GM12878 (cell line): Measurements from ENCODE around the gene BCL11A.

Source experiments
- ATF7 ChIP-seq: fragments of 450-650 bp; IDR thresholded peaks from 2 replicates; pipeline ENCODE4 v1.6.1; 2016; ENCODE audit warnings: low read depth, mild to moderate bottlenecking
- CEBPB ChIP-seq, 2 experiments: fragments of 150-350 bp in 1 of 2; IDR thresholded peaks; 2 replicates each; pipeline ENCODE4 v1.6.1; 2012 to 2014; ENCODE audit warnings: low read depth in 2 of 2, low read length in 2 of 2, borderline replicate concordance in 1 of 2, inconsistent platforms in 1 of 2
- FOS ChIP-seq: IDR thresholded peaks from 3 replicates; pipeline ENCODE4 v1.6.1; 2011; ENCODE audit warnings: borderline replicate concordance; ENCODE audit not compliant: insufficient read length; ENCODE audit errors: extremely low read depth
- HDAC2 ChIP-seq: fragments of 200-600 bp; sonication (generic); IDR thresholded peaks from 2 replicates; pipeline ENCODE4 v1.6.1; 2017
- MEF2A ChIP-seq: IDR thresholded peaks from 2 replicates; pipeline ENCODE4 v1.6.1; 2011; ENCODE audit warnings: low read depth, mild to moderate bottlenecking, low read length, moderate library complexity; ENCODE audit not compliant: insufficient read depth
- RAD51 ChIP-seq: fragments of 450-650 bp; IDR thresholded peaks from 2 replicates; pipeline ENCODE4 v1.6.1; 2016; ENCODE audit warnings: moderate library complexity, mild to moderate bottlenecking, inconsistent platforms
- RCOR1 ChIP-seq: conservative IDR thresholded peaks from 2 replicates; pipeline ENCODE4 v1.6.1; 2012; ENCODE audit warnings: low read depth, low read length, improper control_type of control experiment
- SREBF2 ChIP-seq: IDR thresholded peaks from 2 replicates; pipeline ENCODE4 v1.6.1; 2012; ENCODE audit warnings: mild to moderate bottlenecking, low read length
- TCF7 ChIP-seq: IDR thresholded peaks from 2 replicates; pipeline ENCODE4 v1.6.1; 2014; ENCODE audit warnings: antibody characterized with exemption, borderline replicate concordance
- ZBED1 ChIP-seq: IDR thresholded peaks from 2 replicates; pipeline ENCODE4 v1.6.1; 2016; ENCODE audit warnings: borderline replicate concordance
- TF ChIP-seq, protein P1 (sequence below), 3 experiments: IDR thresholded peaks in 2 of 3; conservative IDR thresholded peaks in 1 of 3; 2 replicates each; pipeline ENCODE4 v1.5.1; 2011; ENCODE audit warnings: low read depth in 3 of 3, low read length in 3 of 3, mild to moderate bottlenecking in 3 of 3, control low read depth in 2 of 3, moderate library complexity in 2 of 3, inconsistent platforms in 1 of 3, mixed read lengths in 1 of 3; ENCODE audit not compliant: control insufficient read depth in 2 of 3, insufficient read depth in 1 of 3; ENCODE audit errors: extremely low read depth in 1 of 3

DNA sequence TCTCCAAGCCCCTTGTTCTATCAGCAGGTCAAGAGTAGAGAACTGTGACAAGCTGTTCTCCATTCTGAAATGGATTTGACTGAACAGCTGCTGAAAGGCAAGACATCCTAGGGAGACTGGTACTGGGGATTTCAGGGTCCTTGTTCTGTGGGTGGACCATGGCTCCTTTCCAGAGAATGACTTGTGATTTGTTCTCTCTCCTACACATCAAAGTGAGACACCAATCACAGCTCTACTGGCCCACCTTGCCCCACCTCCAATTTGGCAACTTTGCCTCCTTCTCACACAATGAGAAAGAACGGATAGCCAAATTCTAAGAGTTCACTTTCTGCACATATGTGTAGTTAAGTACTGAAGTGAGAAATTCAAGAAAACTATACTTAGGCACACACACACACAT, 67.4 kb downstream of the BCL11A start:
- TF ChIP-seq FOS (peak; percentile 26), RAD51 (no peak), MEF2A (no peak), SREBF2 (no peak), HDAC2 (no peak), CEBPB (IDR thresholded peaks at IDR 0.05; ENCODE audit: borderline replicate concordance in 1 of 2, low read depth in 2 of 2, low read length in 2 of 2) (no peak), ZBED1 (no peak), RCOR1 (no peak), ATF7 (no peak), TCF7 (no peak)
- TF ChIP-seq, protein P1, sequence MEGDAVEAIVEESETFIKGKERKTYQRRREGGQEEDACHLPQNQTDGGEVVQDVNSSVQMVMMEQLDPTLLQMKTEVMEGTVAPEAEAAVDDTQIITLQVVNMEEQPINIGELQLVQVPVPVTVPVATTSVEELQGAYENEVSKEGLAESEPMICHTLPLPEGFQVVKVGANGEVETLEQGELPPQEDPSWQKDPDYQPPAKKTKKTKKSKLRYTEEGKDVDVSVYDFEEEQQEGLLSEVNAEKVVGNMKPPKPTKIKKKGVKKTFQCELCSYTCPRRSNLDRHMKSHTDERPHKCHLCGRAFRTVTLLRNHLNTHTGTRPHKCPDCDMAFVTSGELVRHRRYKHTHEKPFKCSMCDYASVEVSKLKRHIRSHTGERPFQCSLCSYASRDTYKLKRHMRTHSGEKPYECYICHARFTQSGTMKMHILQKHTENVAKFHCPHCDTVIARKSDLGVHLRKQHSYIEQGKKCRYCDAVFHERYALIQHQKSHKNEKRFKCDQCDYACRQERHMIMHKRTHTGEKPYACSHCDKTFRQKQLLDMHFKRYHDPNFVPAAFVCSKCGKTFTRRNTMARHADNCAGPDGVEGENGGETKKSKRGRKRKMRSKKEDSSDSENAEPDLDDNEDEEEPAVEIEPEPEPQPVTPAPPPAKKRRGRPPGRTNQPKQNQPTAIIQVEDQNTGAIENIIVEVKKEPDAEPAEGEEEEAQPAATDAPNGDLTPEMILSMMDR (IDR thresholded peaks at IDR 0.05 in 2 of 3, conservative IDR thresholded peaks at IDR 0.05 in 1 of 3; ENCODE audit: control insufficient read depth in 2 of 3, extremely low read depth in 1 of 3, insufficient read depth in 1 of 3, low read depth in 3 of 3, low read length in 3 of 3), result no peak
